Measurements from ENCODE around the gene DYNLT2B.

The DYNLT2B gene

GRCh38 chr3:196287090-196287439 is 31.0 kb downstream of the DYNLT2B start:
- H3K4me3 ChIP-seq (ENCODE audit: low read depth, low read length) = peak overlapping the region; percentile 95
- no peak for TF ChIP-seq CTCF (IDR thresholded peaks at IDR 0.05; ENCODE audit: borderline replicate concordance, insufficient read depth, low read depth, low read length)

- H3K4me3 ChIP-seq (ENCODE audit: low read depth, low read length) = no peak overlapping the region
- TF ChIP-seq CTCF (IDR thresholded peaks at IDR 0.05; ENCODE audit: borderline replicate concordance, insufficient read depth, low read depth, low read length) = no peak
Observed at GRCh38 chr3:196284396-196284795, 33.6 kb downstream of the DYNLT2B start.

GRCh38 chr3:196281962-196282361 is 36.1 kb downstream of the DYNLT2B start:
- no peak for TF ChIP-seq CTCF (IDR thresholded peaks at IDR 0.05; ENCODE audit: borderline replicate concordance, insufficient read depth, low read depth, low read length)

GRCh38 chr3:196280689-196281440 is 37.2 kb downstream of the DYNLT2B start:
- TF ChIP-seq CTCF (IDR thresholded peaks at IDR 0.05; ENCODE audit: borderline replicate concordance, insufficient read depth, low read depth, low read length) = no peak
- no peak overlapping the region for H3K4me3 ChIP-seq (ENCODE audit: low read depth, low read length)

More at GRCh38 chr3:196281962-196282361, 36.1 kb downstream of the DYNLT2B start:
- H3K4me3 ChIP-seq (ENCODE audit: low read depth, low read length) = no peak overlapping the region

DNA sequence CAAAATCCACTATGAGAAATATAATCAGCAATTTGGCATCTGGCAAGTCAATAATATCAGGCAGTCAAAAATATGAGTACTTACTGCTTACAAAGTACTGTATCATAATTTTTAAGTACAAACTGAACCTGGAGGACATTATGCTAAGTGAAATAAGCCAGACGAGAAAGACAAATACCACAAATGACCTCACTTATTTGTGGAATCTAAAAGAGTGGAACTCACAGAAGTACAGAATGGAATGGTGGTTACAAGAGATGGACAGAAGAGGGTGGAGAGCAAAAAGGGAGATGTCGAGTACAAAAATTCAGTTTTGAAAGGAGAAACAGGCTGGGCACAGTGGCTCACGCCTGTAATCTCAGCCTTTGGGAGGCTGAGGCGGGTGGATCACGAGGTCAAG is 42.9 kb downstream of the DYNLT2B start:
- TF ChIP-seq CTCF (IDR thresholded peaks at IDR 0.05; ENCODE audit: borderline replicate concordance, insufficient read depth, low read depth, low read length) = no peak
- no peak overlapping the region for H3K4me3 ChIP-seq (ENCODE audit: low read depth, low read length)

DNA sequence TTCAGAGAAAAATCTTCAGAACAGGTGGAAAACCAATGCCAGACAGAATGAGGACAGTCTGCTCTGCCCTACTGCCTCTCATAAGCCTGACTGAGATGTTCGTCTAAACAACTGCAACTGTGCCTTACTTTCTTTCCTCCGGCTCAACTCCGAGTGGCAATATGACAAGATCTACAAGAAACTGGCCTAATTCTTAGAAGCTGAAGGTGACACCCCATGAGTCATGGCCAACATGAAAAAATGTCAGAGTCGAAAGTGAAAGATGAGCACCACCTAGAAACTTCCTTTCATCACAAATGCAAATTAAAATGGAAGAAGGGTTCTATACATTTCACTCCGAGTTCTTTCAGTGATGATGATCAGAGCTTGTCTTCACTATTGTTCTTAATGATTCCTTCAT is 43.5 kb downstream of the DYNLT2B start:
- H3K4me3 ChIP-seq (ENCODE audit: low read depth, low read length) = no peak overlapping the region
- TF ChIP-seq CTCF (IDR thresholded peaks at IDR 0.05; ENCODE audit: borderline replicate concordance, insufficient read depth, low read depth, low read length) = no peak

- no peak overlapping the region for H3K4me3 ChIP-seq (ENCODE audit: low read depth, low read length)
Observed at GRCh38 chr3:196273655-196274054, 44.4 kb downstream of the DYNLT2B start.

More at GRCh38 chr3:196273655-196274054, 44.4 kb downstream of the DYNLT2B start:
- no peak for TF ChIP-seq CTCF (IDR thresholded peaks at IDR 0.05; ENCODE audit: borderline replicate concordance, insufficient read depth, low read depth, low read length)
